CD4-positive, alpha-beta T cell treated with Interferon alpha-2 for 1 hour (primary cell): Measurements from ENCODE around the gene KLHL26.
A peak's percentile ranks its signal among the peaks of the same experiment; 100 is the strongest.
"Not testable (repeated sequence)": the region's sequence is repeated elsewhere in the genome, so short reads cannot be mapped to it uniquely, and the experiment has no call there.

Experiments
- DNase-seq, 2 donors: peaks; one replicate each; pipeline ENCODE4 v3.0.0-alpha.2; 2020 to 2022

Gene KLHL26

DNA sequence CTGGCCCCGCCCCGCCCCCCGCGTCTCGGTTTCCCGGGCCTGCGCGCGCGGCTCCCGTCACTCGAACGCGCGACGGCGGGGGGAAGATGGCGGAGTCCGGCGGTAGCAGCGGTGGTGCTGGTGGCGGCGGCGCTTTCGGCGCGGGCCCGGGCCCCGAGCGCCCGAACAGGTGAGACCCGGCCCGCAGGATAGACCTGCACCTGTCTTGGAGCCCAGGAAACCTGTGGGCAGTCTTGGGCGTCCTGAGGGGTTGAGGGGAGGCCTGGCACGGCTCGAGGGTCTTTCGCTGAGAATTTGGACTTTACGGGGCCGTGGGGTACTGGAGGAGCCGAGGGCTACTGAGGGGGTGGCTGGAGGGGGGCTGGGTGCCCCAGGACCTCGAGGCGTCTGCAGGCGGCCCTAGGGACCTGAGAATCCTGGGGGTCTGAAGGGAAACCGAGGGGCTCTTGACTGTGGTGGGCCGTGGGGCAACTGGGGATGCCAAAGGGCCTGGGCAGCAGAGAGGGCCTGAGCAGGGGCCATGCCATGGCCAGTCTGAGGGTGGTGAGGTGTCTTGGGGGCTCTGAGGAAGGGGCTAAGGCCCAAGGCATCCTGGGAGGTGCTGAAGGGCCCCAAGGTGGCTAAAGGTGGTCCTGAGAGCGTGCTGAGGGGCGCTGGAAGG, at the start of gene KLHL26:
Gene KLHL26, plus strand, starts transcription at position 60 of the 661 bp plus-strand sequence. Its CDS starts 27 bp downstream, at position 87.
- no peak for DNase-seq

- DNase-seq, result no peak
These were observed 49.3 kb upstream of the KLHL26 start for GRCh38 chr19:18587561-18587960.

GRCh38 chr19:18587962-18588610, 48.7 kb upstream of the KLHL26 start:
- no peak for DNase-seq

GRCh38 chr19:18588611-18589379, 48.0 kb upstream of the KLHL26 start, which contains the start of gene REX1BD:
TSS of gene REX1BD (plus strand) at chr19:18588798. CDS start at chr19:18588802, 4 bp downstream.
- DNase-seq, result peak; percentile 87 to 91

GRCh38 chr19:18589380-18590272, 47.2 kb upstream of the KLHL26 start:
- peak in 1 of 2 donors; percentile 65 for DNase-seq

- peak in 1 of 2 donors; percentile 34 for DNase-seq
These were observed 46.3 kb upstream of the KLHL26 start for GRCh38 chr19:18590273-18591272.

DNA sequence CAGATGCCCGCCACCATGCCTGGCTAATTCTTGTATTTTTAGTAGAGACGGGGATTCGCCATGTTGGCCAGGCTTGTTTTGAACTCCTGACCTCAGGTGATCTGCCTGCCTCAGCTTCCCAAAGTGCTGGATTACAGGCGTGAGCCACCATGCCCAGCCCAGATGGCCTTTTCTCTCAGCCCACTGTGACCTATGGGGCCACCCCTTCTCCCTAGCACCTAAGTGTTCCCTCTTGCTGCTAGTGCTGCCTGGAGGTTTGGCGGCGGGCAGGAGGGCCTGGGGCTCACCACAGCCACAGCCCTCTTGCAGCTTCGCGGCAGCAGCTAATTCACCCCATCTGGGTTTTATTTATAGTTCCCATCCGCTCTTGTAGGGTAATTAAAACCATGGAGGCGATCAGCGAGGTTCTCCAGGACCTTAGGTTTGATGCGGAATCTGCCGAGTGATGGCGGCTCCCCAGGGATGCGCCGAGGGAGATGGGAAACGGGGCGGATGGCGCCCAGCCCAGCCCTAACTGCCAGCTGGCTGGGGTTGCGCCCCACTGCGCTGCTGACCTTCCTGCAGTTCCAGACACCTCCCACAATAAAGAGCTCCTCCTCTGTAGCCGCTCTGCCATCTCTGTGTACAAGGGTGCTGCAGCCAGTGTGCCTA, 45.0 kb upstream of the KLHL26 start:
- no peak for DNase-seq

GRCh38 chr19:18592732-18593131, 44.1 kb upstream of the KLHL26 start:
- DNase-seq, result not testable (repeated sequence)

DNA sequence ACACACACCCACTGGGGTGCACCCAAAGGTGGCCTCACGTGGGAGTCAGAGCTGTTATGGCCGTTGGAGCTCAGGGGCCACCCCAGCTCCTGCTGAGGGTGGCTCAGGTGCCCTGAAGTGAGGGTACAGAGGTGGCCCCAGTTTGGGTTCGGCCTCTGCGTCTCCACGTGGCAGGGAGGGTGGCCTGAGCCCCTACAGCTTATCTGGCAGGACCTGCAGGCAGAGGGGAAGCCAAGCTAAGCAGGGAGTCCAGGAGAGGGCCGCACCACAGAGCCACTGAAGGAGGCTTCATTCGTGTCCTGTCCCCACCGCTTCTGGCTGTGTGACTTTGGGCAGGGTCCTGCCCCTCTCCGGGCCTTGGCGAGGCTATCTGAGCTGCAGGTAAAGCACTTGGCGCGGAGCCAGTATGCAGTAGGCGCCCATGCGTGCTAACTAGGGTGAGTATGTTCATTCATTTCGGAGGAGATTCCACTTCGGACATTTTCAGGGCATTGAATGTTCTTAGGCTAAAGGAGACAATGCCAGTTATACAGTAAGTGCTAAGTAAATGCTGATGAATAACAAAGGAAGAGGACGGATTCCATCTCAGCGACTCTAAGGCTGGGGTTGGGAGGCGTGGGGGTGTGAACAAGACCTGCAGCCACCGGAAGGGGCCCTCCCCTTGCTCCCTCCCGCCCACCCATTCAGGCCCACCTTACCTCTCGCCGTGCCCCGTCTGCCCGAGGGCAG, 43.3 kb upstream of the KLHL26 start:
- no peak for DNase-seq

GRCh38 chr19:18594096-18594823, 42.6 kb upstream of the KLHL26 start:
- peak; percentile 72 to 81 for DNase-seq

GRCh38 chr19:18594824-18595373, 41.9 kb upstream of the KLHL26 start:
- no peak for DNase-seq

- DNase-seq, result no peak
These were observed 41.4 kb upstream of the KLHL26 start for GRCh38 chr19:18595475-18595874.

GRCh38 chr19:18596752-18597157, 40.1 kb upstream of the KLHL26 start:
- peak in 1 of 2 donors; percentile 49 for DNase-seq

DNA sequence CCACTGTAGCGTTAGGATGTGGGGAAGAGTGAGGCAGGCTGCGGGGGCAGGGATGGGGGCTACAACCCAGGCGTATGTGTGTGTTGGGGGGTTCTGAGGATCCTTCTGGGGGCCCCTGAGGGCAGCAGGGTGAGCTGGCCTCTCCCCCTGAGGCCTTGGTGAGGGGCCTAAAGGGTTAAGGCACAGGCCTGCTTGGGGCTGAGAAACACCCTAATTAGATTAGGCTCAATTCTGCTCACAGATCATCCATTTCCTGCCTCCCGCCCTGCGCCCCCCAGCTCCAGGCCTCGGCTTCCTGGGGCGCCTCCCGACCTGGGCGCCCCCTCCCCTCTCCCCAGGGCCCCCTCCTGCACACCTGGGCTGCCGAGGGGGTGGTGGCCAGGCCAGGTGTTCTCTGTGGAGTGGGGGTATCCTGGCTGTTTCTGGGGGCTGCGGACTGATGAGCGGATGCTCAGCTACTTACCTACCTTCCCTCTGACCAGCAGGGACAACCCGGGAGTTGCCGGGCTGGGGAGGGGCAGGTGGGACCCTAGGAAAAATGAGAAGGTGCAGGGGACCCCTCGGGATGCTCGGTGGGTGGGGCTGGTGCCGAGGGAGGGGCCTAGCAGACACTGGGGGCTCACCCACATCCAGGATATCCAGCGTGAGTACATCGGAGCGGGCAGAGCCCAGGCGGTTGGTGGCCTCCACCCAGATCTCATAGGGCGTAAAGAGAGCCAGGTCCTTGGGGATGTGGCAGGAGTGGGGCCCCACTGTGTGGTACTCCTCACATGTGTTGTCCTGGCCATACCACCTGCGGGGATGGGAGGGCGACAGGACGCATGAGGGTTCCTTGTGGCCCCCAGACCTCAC, 38.8 kb upstream of the KLHL26 start:
- DNase-seq, result no peak

DNA sequence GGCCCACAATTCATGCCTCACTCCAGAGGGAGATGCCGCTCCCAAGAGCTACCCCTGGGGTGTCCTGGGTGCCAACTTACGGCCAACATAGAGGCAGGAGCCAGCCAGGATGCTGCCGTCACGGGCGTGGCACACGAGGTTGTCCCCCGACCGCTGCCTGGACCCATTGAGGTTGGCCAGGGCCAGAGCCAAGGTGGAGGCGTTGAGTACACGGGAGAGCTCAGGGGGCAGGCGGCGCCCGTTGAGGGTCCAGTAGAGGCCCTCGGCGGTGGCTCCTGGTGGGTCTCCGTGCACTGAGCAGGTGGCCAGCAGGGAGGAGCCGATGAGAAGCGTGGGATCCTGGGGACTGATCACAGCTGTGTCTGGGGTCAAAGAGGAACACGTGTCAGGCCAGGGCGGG, 37.3 kb upstream of the KLHL26 start:
- DNase-seq, result no peak

- DNase-seq, result not testable (repeated sequence)
These were observed 36.0 kb upstream of the KLHL26 start for GRCh38 chr19:18600692-18601397.

GRCh38 chr19:18601875-18602274, 35.0 kb upstream of the KLHL26 start:
- no peak for DNase-seq
